Measurements from ENCODE around the gene HDAC9.
"Not testable (repeated sequence)": the region's sequence is repeated elsewhere in the genome, so short reads cannot be mapped to it uniquely, and the experiment has no call there.

Gene HDAC9

GRCh38 chr7:19026888-19027287 lies 531.3 kb downstream of the HDAC9 start:
- TF ChIP-seq, protein P1, sequence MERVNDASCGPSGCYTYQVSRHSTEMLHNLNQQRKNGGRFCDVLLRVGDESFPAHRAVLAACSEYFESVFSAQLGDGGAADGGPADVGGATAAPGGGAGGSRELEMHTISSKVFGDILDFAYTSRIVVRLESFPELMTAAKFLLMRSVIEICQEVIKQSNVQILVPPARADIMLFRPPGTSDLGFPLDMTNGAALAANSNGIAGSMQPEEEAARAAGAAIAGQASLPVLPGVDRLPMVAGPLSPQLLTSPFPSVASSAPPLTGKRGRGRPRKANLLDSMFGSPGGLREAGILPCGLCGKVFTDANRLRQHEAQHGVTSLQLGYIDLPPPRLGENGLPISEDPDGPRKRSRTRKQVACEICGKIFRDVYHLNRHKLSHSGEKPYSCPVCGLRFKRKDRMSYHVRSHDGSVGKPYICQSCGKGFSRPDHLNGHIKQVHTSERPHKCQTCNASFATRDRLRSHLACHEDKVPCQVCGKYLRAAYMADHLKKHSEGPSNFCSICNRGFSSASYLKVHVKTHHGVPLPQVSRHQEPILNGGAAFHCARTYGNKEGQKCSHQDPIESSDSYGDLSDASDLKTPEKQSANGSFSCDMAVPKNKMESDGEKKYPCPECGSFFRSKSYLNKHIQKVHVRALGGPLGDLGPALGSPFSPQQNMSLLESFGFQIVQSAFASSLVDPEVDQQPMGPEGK (CRISPR knock-in tag; IDR thresholded peaks at IDR 0.05; ENCODE audit: borderline replicate concordance) = no peak
- 0 out of 2 replicates have a peak, but pooled peaks have one; percentile 33 for TF ChIP-seq ISL1 (CRISPR knock-in tag; IDR thresholded peaks at IDR 0.05)
- no peak for TF ChIP-seq SNAI2 (CRISPR knock-in tag; IDR thresholded peaks at IDR 0.05)
- ATAC-seq = peak; percentile 61

DNA sequence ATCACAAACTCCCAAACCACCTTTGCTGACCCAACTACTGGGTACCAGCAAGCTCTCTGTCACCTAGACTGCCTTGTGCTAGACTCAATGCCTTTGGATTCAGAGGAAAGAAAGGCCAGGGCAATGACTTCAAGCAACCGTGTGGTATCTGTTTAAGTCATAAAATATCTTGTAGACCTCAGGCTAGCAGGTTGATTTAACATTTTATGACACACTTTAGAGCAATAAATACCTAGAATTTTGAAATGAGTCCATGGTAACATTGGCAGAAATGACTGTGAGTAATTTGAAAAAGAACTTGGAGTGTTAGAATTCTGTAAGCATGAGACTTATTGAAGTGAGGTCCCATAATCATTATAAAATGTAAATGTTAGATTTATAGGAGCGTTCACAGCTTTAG lies 534.7 kb downstream of the HDAC9 start:
- peak; percentile 45 for ATAC-seq
- no peak for TF ChIP-seq GLIS3 (CRISPR knock-in tag; IDR thresholded peaks at IDR 0.05)
- TF ChIP-seq CSDC2 (CRISPR knock-in tag; IDR thresholded peaks at IDR 0.05) = no peak
- TF ChIP-seq, protein P1 (CRISPR knock-in tag; IDR thresholded peaks at IDR 0.05; ENCODE audit: borderline replicate concordance) = no peak
- TF ChIP-seq, protein P2, sequence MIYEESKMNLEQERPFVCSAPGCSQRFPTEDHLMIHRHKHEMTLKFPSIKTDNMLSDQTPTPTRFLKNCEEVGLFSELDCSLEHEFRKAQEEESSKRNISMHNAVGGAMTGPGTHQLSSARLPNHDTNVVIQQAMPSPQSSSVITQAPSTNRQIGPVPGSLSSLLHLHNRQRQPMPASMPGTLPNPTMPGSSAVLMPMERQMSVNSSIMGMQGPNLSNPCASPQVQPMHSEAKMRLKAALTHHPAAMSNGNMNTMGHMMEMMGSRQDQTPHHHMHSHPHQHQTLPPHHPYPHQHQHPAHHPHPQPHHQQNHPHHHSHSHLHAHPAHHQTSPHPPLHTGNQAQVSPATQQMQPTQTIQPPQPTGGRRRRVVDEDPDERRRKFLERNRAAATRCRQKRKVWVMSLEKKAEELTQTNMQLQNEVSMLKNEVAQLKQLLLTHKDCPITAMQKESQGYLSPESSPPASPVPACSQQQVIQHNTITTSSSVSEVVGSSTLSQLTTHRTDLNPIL (CRISPR knock-in tag; IDR thresholded peaks at IDR 0.05; ENCODE audit: low read depth) = no peak
- TF ChIP-seq ISL1 (CRISPR knock-in tag; IDR thresholded peaks at IDR 0.05) = no peak
- TF ChIP-seq ZNF70 (CRISPR knock-in tag; IDR thresholded peaks at IDR 0.05) = no peak
- no peak for TF ChIP-seq SNAI2 (CRISPR knock-in tag; IDR thresholded peaks at IDR 0.05)
- no peak for TF ChIP-seq TCF4 (CRISPR knock-in tag; IDR thresholded peaks at IDR 0.05; ENCODE audit: borderline replicate concordance)
- no peak for TF ChIP-seq ESRRG (CRISPR knock-in tag; IDR thresholded peaks at IDR 0.05)
- no peak for TF ChIP-seq ZC3H10 (CRISPR knock-in tag; IDR thresholded peaks at IDR 0.05)
- no peak for TF ChIP-seq ZNF565 (CRISPR knock-in tag; conservative IDR thresholded peaks at IDR 0.05; ENCODE audit: low read depth)
- no peak for TF ChIP-seq TOX (CRISPR knock-in tag; IDR thresholded peaks at IDR 0.05; ENCODE audit: borderline replicate concordance)
- no peak for TF ChIP-seq RARB (CRISPR knock-in tag; IDR thresholded peaks at IDR 0.05)
- no peak for TF ChIP-seq ZNF8 (CRISPR knock-in tag; IDR thresholded peaks at IDR 0.05)
- TF ChIP-seq TSHZ2 (CRISPR knock-in tag; IDR thresholded peaks at IDR 0.05) = no peak
- no peak for TF ChIP-seq ZFP30 (CRISPR knock-in tag; IDR thresholded peaks at IDR 0.05)
- no peak for TF ChIP-seq ARNTL (CRISPR knock-in tag; IDR thresholded peaks at IDR 0.05; ENCODE audit: borderline replicate concordance, low read depth)
- TF ChIP-seq BACH2 (CRISPR knock-in tag; IDR thresholded peaks at IDR 0.05; ENCODE audit: borderline replicate concordance) = no peak
- TF ChIP-seq OSR1 (CRISPR knock-in tag; IDR thresholded peaks at IDR 0.05) = no peak

DNA sequence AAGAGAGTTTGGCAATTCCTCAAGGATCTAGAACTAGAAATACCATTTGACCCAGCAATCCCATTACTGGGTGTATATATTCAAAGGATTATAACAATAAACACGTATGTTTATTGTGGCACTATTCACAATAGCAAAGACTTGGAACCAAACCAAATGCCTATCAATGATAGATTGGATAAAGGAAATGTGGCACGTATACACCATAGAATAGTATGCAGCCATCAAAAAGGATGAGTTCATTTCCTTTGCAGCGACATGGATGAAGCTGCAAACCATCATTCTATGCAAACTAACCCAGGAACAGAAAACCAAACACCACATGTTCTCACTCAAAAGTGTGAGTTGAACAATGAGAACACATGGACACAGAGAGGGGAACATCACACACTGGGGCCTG lies 537.4 kb downstream of the HDAC9 start:
- TF ChIP-seq ZNF8 (CRISPR knock-in tag; IDR thresholded peaks at IDR 0.05) = peak; percentile 79
- not testable (repeated sequence) for ATAC-seq

DNA sequence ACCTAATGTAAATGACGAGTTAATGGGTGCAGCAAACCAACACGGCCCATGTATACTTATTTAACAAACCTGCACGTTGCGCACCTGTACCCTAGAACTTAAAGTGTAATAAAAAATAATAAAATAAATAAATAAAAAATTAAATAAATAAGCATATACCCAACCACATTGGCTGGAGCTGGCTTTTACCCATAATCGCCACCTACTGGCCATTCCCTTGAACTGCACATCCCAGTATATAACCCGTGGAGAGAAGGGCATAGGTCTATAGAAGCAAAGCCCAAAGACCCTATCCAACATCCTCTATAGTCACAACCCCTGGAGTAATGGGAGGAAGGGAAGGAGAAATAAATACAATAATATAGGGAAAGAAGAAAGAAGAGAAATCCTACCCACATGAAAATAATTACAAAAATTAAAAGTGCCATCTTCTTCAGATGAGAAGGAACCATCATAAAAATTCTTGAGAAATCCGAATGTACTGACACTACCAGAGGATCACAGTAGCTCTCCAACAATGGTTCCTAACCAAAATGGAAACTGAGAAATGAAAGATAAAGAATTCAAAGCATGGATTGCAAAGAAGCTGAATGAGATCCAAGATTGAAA lies 556.3 kb downstream of the HDAC9 start:
- peak; percentile 48; the same call in 1 of the 3 replicates for ATAC-seq
- TF ChIP-seq ZFP3 (CRISPR knock-in tag; IDR thresholded peaks at IDR 0.05) (no peak), PPARA (CRISPR knock-in tag; IDR thresholded peaks at IDR 0.05; ENCODE audit: borderline replicate concordance) (no peak), ARNTL (CRISPR knock-in tag; IDR thresholded peaks at IDR 0.05; ENCODE audit: borderline replicate concordance, low read depth) (no peak), ZNF8 (CRISPR knock-in tag; IDR thresholded peaks at IDR 0.05) (no peak), SNAI2 (CRISPR knock-in tag; IDR thresholded peaks at IDR 0.05) (no peak), OSR1 (CRISPR knock-in tag; IDR thresholded peaks at IDR 0.05) (no peak), CSDC2 (CRISPR knock-in tag; IDR thresholded peaks at IDR 0.05) (no peak), ZFP30 (CRISPR knock-in tag; IDR thresholded peaks at IDR 0.05) (no peak), TOX (CRISPR knock-in tag; IDR thresholded peaks at IDR 0.05; ENCODE audit: borderline replicate concordance) (no peak), ZNF565 (CRISPR knock-in tag; conservative IDR thresholded peaks at IDR 0.05; ENCODE audit: low read depth) (no peak), ZC3H10 (CRISPR knock-in tag; IDR thresholded peaks at IDR 0.05) (no peak), ZNF70 (CRISPR knock-in tag; IDR thresholded peaks at IDR 0.05) (no peak)
- TF ChIP-seq, protein P2 (CRISPR knock-in tag; IDR thresholded peaks at IDR 0.05; ENCODE audit: low read depth) = no peak
- TF ChIP-seq, protein P1 (CRISPR knock-in tag; IDR thresholded peaks at IDR 0.05; ENCODE audit: borderline replicate concordance) = no peak

All from SK-N-SH treated with all-trans-retinoic acid at 6 μM for 48 hours (cell line).